OCI-LY1 (cell line): ENCODE data around the gene APPBP2.

Experiments used
- H2AFZ ChIP-seq: fragments of 200-600 bp; sonication (generic), shearing (Covaris generic); 2 replicates; pipeline ENCODE4 v1.6.0; 2014; ENCODE audit warnings: antibody characterized with exemption, mild to moderate bottlenecking, low read length
- H3F3A ChIP-seq: fragments of 200-600 bp; sonication (generic), shearing (Covaris generic); 2 replicates; pipeline ENCODE4 v1.6.0; 2014; ENCODE audit warnings: mild to moderate bottlenecking, antibody characterized with exemption, low read length, moderate library complexity; ENCODE audit not compliant: insufficient read depth
- H3K27ac ChIP-seq: fragments of 200-600 bp; sonication (generic); 2 replicates; pipeline ENCODE4 v1.5.1; 2014; ENCODE audit warnings: low read length, mixed run types, mild to moderate bottlenecking, low read depth; ENCODE audit not compliant: poor library complexity, severe bottlenecking
- H3K27me3 ChIP-seq: fragments of 200-600 bp; sonication (generic); 2 replicates; pipeline ENCODE4 v1.6.0; 2014; ENCODE audit warnings: antibody characterized with exemption, mild to moderate bottlenecking, low read length, moderate library complexity; ENCODE audit not compliant: insufficient read depth
- H3K36me3 ChIP-seq: fragments of 200-600 bp; sonication (generic); 2 replicates; pipeline ENCODE4 v1.6.1; 2014; ENCODE audit warnings: mild to moderate bottlenecking, antibody characterized with exemption, low read length, moderate library complexity, mixed read lengths; ENCODE audit not compliant: insufficient read depth
- H3K4me1 ChIP-seq: fragments of 200-600 bp; sonication (generic); 2 replicates; pipeline ENCODE4 v1.5.1; 2014; ENCODE audit warnings: mild to moderate bottlenecking, low read length, moderate library complexity; ENCODE audit not compliant: insufficient read depth, severe bottlenecking
- H3K4me2 ChIP-seq: fragments of 200-600 bp; sonication (generic), shearing (Covaris generic); 2 replicates; pipeline ENCODE4 v1.6.1; 2014; ENCODE audit warnings: low read length
- H3K4me3 ChIP-seq: fragments of 200-600 bp; sonication (generic); 2 replicates; pipeline ENCODE4 v1.5.1; 2014; ENCODE audit warnings: low read length, low read depth, mild to moderate bottlenecking, mixed read lengths; ENCODE audit not compliant: poor library complexity, severe bottlenecking
- H3K79me2 ChIP-seq: fragments of 200-600 bp; shearing (Covaris generic); 2 replicates; pipeline ENCODE4 v1.6.1; 2016; ENCODE audit warnings: mixed run types, low read length, mixed read lengths; ENCODE audit not compliant: insufficient read depth
- H3K9ac ChIP-seq: fragments of 200-600 bp; sonication (generic), shearing (Covaris generic); 2 replicates; pipeline ENCODE4 v1.6.1; 2014; ENCODE audit warnings: mild to moderate bottlenecking, low read length, mixed read lengths
- H3K9me2 ChIP-seq: fragments of 200-600 bp; sonication (generic), shearing (Covaris generic); 2 replicates; pipeline ENCODE4 v1.6.1; 2014; ENCODE audit warnings: low read depth, mild to moderate bottlenecking, low read length, mixed read lengths
- H3K9me3 ChIP-seq: fragments of 200-600 bp; shearing (Covaris generic); 2 replicates; pipeline ENCODE4 v1.6.1; 2014; ENCODE audit warnings: low read length, mixed read lengths
- H4K20me1 ChIP-seq: fragments of 200-600 bp; sonication (generic), shearing (Covaris generic); 2 replicates; pipeline ENCODE4 v1.6.0; 2016; ENCODE audit warnings: mild to moderate bottlenecking, low read length; ENCODE audit not compliant: insufficient read depth
- CTCF ChIP-seq: fragments of 200-600 bp; sonication (generic), shearing (Covaris generic); IDR thresholded peaks from 2 replicates; pipeline ENCODE4 v1.5.1; 2017; ENCODE audit warnings: mild to moderate bottlenecking, antibody characterized with exemption, low read length, moderate library complexity, mixed read lengths
- EZH2 ChIP-seq: fragments of 200-600 bp; sonication (generic), shearing (Covaris generic); IDR thresholded peaks from 2 replicates; pipeline ENCODE4 v1.8.0; 2017; ENCODE audit warnings: borderline replicate concordance, mixed run types, mild to moderate bottlenecking, antibody characterized with exemption, low read length, moderate library complexity, mixed read lengths

APPBP2 gene

GRCh38 chr17:60496041-60496440 is 30.0 kb downstream of the APPBP2 start:
- H3K79me2 ChIP-seq, result no peaks in the 10 kb centered on the region
- no peak overlapping the region for H3K4me2 ChIP-seq
- no peaks in the 10 kb centered on the region for H4K20me1 ChIP-seq
- H3K9me3 ChIP-seq, result peaks cover 5% of the 10 kb centered on the region
- H3K4me3 ChIP-seq, result no peak overlapping the region
- TF ChIP-seq EZH2, result no peak
- TF ChIP-seq CTCF, result no peak
- H3K36me3 ChIP-seq, result peaks cover 81% of the 10 kb centered on the region
- H3K27ac ChIP-seq, result no peak overlapping the region
- no peaks in the 10 kb centered on the region for H3K4me1 ChIP-seq
- no peaks in the 10 kb centered on the region for H3F3A ChIP-seq
- H3K9ac ChIP-seq, result no peak overlapping the region
- H3K27me3 ChIP-seq, result no peaks in the 10 kb centered on the region
- H2AFZ ChIP-seq, result no peak overlapping the region
- no peaks in the 10 kb centered on the region for H3K9me2 ChIP-seq

GRCh38 chr17:60495260-60495659 is 30.8 kb downstream of the APPBP2 start:
- no peak overlapping the region for H2AFZ ChIP-seq
- no peak overlapping the region for H3K9ac ChIP-seq
- no peak overlapping the region for H3K4me2 ChIP-seq
- H3K27ac ChIP-seq, result no peak overlapping the region
- peaks cover 6% of the 10 kb centered on the region for H3K9me3 ChIP-seq
- H3K79me2 ChIP-seq, result no peaks in the 10 kb centered on the region
- no peak overlapping the region for H3K4me3 ChIP-seq
- H3F3A ChIP-seq, result no peaks in the 10 kb centered on the region
- H3K4me1 ChIP-seq, result no peaks in the 10 kb centered on the region
- TF ChIP-seq CTCF (no peak), EZH2 (no peak)
- peaks cover 85% of the 10 kb centered on the region for H3K36me3 ChIP-seq
- no peaks in the 10 kb centered on the region for H3K9me2 ChIP-seq
- no peaks in the 10 kb centered on the region for H4K20me1 ChIP-seq
- H3K27me3 ChIP-seq, result no peaks in the 10 kb centered on the region

GRCh38 chr17:60493847-60494321 is 32.2 kb downstream of the APPBP2 start:
- no peak overlapping the region for H3K9ac ChIP-seq
- TF ChIP-seq CTCF (no peak), EZH2 (no peak)
- H3K9me3 ChIP-seq, result peaks cover 7% of the 10 kb centered on the region
- H3K4me3 ChIP-seq, result no peak overlapping the region
- H3K79me2 ChIP-seq, result no peaks in the 10 kb centered on the region
- H3K27ac ChIP-seq, result no peak overlapping the region
- H4K20me1 ChIP-seq, result no peaks in the 10 kb centered on the region
- no peak overlapping the region for H3K4me2 ChIP-seq
- H2AFZ ChIP-seq, result no peak overlapping the region
- no peaks in the 10 kb centered on the region for H3K9me2 ChIP-seq
- peaks cover 78% of the 10 kb centered on the region for H3K36me3 ChIP-seq
- H3K4me1 ChIP-seq, result no peaks in the 10 kb centered on the region
- H3K27me3 ChIP-seq, result no peaks in the 10 kb centered on the region
- no peaks in the 10 kb centered on the region for H3F3A ChIP-seq
